ENCODE data around the gene INHBE.

INHBE gene

GRCh38 chr12:57462251-57462911, 7.3 kb downstream of the INHBE start:
- Histone ChIP-seq H3K4me3 (ENCODE audit: low read depth, low read length, poor library complexity, severe bottlenecking) (peak overlapping the region; percentile 67), H3K36me3 (ENCODE audit: insufficient read depth, low read length) (no peaks in the 10 kb centered on the region), H3K79me2 (ENCODE audit: insufficient read depth, low read length) (no peaks in the 10 kb centered on the region), H3K27ac (ENCODE audit: low read depth, low read length, poor library complexity, severe bottlenecking) (peak overlapping the region; percentile 57), H3K27me3 (ENCODE audit: insufficient read depth, low read length) (peaks cover 4% of the 10 kb centered on the region; the same call in 1 of the 2 replicates), H3K4me2 (ENCODE audit: low read length) (peak overlapping the region; percentile 92), H3K4me1 (ENCODE audit: insufficient read depth, low read length, severe bottlenecking) (peaks cover 30% of the 10 kb centered on the region), H4K20me1 (ENCODE audit: insufficient read depth, low read length) (no peaks in the 10 kb centered on the region), H3F3A (ENCODE audit: insufficient read depth, low read length) (no peaks in the 10 kb centered on the region), H3K9ac (ENCODE audit: low read length) (peak overlapping the region; percentile 76), H3K9me2 (ENCODE audit: low read depth, low read length) (no peaks in the 10 kb centered on the region), H2AFZ (ENCODE audit: low read length) (peak overlapping the region; percentile 33; the same call in 1 of the 2 replicates), H3K9me3 (ENCODE audit: low read length) (no peaks in the 10 kb centered on the region)
- peak; percentile 95 for TF ChIP-seq CTCF (IDR thresholded peaks at IDR 0.05; ENCODE audit: low read length)
- TF ChIP-seq EZH2 (IDR thresholded peaks at IDR 0.05; ENCODE audit: borderline replicate concordance, low read length), result no peak

GRCh38 chr12:57462912-57463253, 7.8 kb downstream of the INHBE start:
- Histone ChIP-seq H3K9me2 (ENCODE audit: low read depth, low read length) (no peaks in the 10 kb centered on the region), H3K27ac (ENCODE audit: low read depth, low read length, poor library complexity, severe bottlenecking) (no peak overlapping the region), H3K36me3 (ENCODE audit: insufficient read depth, low read length) (no peaks in the 10 kb centered on the region), H3K27me3 (ENCODE audit: insufficient read depth, low read length) (peaks cover 4% of the 10 kb centered on the region; the same call in 1 of the 2 replicates), H3K9ac (ENCODE audit: low read length) (no peak overlapping the region), H2AFZ (ENCODE audit: low read length) (no peak overlapping the region), H3K9me3 (ENCODE audit: low read length) (no peaks in the 10 kb centered on the region), H3K4me3 (ENCODE audit: low read depth, low read length, poor library complexity, severe bottlenecking) (no peak overlapping the region), H3K4me2 (ENCODE audit: low read length) (peak overlapping the region; percentile 92; the same call in 1 of the 2 replicates), H3F3A (ENCODE audit: insufficient read depth, low read length) (no peaks in the 10 kb centered on the region), H4K20me1 (ENCODE audit: insufficient read depth, low read length) (no peaks in the 10 kb centered on the region), H3K4me1 (ENCODE audit: insufficient read depth, low read length, severe bottlenecking) (peaks cover 32% of the 10 kb centered on the region), H3K79me2 (ENCODE audit: insufficient read depth, low read length) (no peaks in the 10 kb centered on the region)
- TF ChIP-seq CTCF (IDR thresholded peaks at IDR 0.05; ENCODE audit: low read length) (no peak), EZH2 (IDR thresholded peaks at IDR 0.05; ENCODE audit: borderline replicate concordance, low read length) (no peak)

- no peak overlapping the region for H3K9ac ChIP-seq (ENCODE audit: low read length)
- H4K20me1 ChIP-seq (ENCODE audit: insufficient read depth, low read length), result no peaks in the 10 kb centered on the region
- no peak overlapping the region for H3K4me2 ChIP-seq (ENCODE audit: low read length)
- H2AFZ ChIP-seq (ENCODE audit: low read length), result no peak overlapping the region
- no peak overlapping the region for H3K4me3 ChIP-seq (ENCODE audit: low read depth, low read length, poor library complexity, severe bottlenecking)
- H3F3A ChIP-seq (ENCODE audit: insufficient read depth, low read length), result no peaks in the 10 kb centered on the region
- no peaks in the 10 kb centered on the region for H3K79me2 ChIP-seq (ENCODE audit: insufficient read depth, low read length)
- no peaks in the 10 kb centered on the region for H3K36me3 ChIP-seq (ENCODE audit: insufficient read depth, low read length)
- TF ChIP-seq CTCF (IDR thresholded peaks at IDR 0.05; ENCODE audit: low read length) (no peak), EZH2 (IDR thresholded peaks at IDR 0.05; ENCODE audit: borderline replicate concordance, low read length) (no peak)
- no peak overlapping the region for H3K27ac ChIP-seq (ENCODE audit: low read depth, low read length, poor library complexity, severe bottlenecking)
- H3K9me2 ChIP-seq (ENCODE audit: low read depth, low read length), result no peaks in the 10 kb centered on the region
- peaks cover 7% of the 10 kb centered on the region; the same call in 1 of the 2 replicates for H3K27me3 ChIP-seq (ENCODE audit: insufficient read depth, low read length)
- H3K9me3 ChIP-seq (ENCODE audit: low read length), result no peaks in the 10 kb centered on the region
- H3K4me1 ChIP-seq (ENCODE audit: insufficient read depth, low read length, severe bottlenecking), result peaks cover 24% of the 10 kb centered on the region
Measured at GRCh38 chr12:57464569-57464968, 9.5 kb downstream of the INHBE start.
